GM13977 (cell line): Measurements from ENCODE around the gene EIPR1.

ENCODE experiments used
- DNase-seq: peaks from one replicate; pipeline ENCODE4 v3.0.0; 2012; ENCODE audit warnings: low spot score
- in situ Hi-C: fragments of 300-500 bp; cut with MboI; formaldehyde crosslinking; loops from one replicate; pipeline ENCODE4 v1.12.0; 2022; ENCODE audit warnings: low sequenced_read_pairs, low pct_unique_long_range_greater_than_20kb, mixed read lengths, inconsistent platforms; ENCODE audit not compliant: unreplicated experiment
- TF ChIP-seq, protein P1 (sequence below): IDR thresholded peaks from 2 replicates; pipeline ENCODE4 v1.5.1; 2012; ENCODE audit warnings: mild to moderate bottlenecking, control low read depth; ENCODE audit not compliant: insufficient read depth; ENCODE audit errors: extremely low read depth, missing control alignments

The EIPR1 gene

DNA sequence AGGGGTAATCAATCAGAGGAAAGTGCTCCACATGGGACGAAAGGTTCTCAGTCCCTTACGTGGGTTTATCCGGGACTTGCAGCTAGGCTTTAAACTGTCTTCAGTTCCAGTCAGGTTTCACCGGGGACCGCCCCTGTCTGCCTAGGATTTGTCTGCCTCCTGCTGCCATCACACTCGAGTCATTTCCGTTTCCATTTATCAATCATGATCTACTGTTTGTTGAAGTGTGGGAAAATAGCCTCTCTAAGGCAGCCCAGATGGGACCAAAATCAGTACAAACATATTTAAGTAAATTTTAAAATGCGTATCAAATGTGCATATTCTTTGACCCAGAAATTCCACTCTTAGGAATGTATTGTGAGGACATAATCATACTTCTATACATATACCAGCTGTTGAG, 12.4 kb upstream of the EIPR1 start:
- in situ Hi-C loops = no loop called here
- TF ChIP-seq, protein P1, sequence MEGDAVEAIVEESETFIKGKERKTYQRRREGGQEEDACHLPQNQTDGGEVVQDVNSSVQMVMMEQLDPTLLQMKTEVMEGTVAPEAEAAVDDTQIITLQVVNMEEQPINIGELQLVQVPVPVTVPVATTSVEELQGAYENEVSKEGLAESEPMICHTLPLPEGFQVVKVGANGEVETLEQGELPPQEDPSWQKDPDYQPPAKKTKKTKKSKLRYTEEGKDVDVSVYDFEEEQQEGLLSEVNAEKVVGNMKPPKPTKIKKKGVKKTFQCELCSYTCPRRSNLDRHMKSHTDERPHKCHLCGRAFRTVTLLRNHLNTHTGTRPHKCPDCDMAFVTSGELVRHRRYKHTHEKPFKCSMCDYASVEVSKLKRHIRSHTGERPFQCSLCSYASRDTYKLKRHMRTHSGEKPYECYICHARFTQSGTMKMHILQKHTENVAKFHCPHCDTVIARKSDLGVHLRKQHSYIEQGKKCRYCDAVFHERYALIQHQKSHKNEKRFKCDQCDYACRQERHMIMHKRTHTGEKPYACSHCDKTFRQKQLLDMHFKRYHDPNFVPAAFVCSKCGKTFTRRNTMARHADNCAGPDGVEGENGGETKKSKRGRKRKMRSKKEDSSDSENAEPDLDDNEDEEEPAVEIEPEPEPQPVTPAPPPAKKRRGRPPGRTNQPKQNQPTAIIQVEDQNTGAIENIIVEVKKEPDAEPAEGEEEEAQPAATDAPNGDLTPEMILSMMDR = no peak
- DNase-seq = no peak

DNA sequence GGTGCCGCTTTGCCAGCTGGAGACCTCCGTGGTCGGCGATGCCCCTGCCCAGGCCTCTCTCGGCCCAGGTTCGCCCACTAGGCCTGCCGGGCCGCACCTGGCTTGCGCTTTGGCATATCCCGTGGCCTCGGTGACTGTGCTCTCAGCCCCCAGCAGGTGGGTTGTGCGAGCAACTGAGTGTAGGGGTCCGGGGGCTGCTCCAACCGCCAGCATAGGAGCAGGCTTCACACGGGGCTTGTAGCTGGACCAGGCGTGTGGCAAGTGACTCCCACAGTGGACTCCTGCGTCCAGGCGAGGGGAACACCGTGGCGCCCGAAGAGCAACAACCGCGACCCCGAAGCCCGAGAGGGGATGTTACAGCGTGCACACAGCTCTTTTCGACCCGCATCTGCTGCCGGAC, 11.6 kb upstream of the EIPR1 start:
- no peak for DNase-seq
- TF ChIP-seq, protein P1 = no peak
- in situ Hi-C loops = no loop called here

DNA sequence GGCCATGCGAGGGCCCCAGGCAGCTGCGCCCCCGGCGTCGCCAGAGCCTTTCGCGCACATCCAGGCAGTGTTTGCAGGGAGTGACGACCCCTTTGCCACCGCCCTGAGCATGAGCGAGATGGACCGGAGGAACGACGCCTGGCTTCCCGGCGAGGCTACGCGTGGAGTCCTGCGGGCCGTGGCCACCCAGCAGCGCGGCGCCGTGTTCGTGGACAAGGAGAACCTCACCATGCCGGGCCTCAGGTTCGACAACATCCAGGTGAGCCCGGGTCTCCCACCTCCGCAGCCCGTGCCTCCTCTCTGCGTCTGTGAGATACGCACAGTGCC, 10.8 kb upstream of the EIPR1 start:
- DNase-seq = no peak
- TF ChIP-seq, protein P1 = no peak
- in situ Hi-C loops = no loop called here

DNA sequence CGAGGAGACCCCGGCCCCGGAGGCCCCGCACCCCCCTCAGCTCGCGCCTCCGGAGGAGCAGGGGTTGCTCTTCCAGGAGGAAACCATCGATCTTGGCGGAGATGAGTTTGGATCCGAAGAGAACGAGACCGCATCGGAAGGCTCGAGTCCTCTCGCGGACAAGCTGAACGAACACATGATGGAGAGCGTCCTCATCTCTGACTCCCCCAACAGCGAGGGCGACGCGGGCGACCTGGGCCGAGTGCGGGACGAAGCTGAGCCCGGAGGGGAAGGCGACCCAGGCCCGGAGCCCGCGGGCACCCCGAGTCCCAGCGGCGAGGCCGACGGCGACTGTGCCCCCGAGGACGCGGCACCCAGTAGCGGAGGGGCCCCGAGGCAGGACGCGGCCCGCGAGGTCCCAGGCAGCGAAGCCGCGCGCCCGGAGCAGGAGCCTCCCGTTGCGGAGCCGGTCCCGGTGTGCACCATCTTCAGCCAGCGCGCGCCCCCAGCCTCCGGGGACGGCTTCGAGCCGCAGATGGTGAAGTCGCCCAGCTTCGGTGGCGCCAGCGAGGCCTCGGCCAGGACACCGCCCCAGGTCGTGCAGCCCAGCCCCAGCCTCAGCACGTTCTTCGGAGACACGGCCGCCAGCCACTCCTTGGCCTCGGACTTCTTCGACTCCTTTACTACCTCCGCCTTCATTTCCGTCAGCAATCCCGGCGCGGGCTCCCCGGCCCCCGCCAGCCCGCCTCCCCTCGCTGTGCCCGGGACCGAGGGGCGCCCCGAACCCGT, 10.2 kb upstream of the EIPR1 start:
- TF ChIP-seq, protein P1 = no peak
- no peak for DNase-seq
- in situ Hi-C loops = no loop called here

DNA sequence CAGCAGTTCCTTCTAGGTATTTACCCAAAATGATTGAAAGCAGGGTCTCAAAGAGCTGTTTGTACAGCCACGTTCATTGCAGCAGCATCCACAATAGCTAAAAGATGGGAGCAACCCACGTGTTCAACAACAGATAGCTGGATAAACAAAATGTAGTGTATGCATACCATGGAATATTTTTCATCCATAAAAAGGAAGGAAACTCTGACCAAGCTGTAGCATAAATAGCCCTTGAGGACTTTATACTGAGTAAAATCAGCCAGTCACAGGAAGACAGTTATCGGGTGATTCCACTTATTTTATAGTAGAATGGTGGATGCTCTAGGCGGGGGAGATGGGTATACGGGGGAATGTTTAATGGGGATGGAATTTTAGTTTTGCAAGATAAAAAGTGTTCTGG, 9.4 kb upstream of the EIPR1 start:
- in situ Hi-C loops = no loop called here
- no peak for DNase-seq
- TF ChIP-seq, protein P1 = no peak

DNA sequence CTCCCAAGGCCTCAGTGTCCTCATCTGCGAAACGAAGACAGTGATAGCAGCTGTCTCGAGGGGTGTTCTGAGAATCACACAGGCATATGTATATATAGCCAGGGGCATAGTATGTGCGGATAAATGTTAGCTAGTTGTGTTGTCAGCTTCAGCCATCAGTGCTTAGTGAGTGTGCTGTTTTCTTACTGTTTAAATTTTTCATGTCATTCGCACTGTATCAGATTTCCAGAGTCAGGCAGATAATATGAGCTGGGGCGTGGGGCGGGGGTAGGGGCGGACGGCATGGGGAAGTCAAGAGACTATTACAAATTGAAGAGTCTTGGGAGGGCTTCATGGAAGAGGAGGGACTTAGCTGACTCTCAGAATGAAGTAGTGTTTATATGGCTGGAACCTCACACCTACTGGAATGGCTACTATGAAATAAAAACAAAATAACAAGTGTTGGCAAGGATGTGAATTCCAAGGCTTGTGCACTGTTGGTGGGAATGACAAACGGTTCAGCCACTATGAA, 8.9 kb upstream of the EIPR1 start:
- DNase-seq = no peak
- in situ Hi-C loops = no loop called here
- TF ChIP-seq, protein P1 = no peak
